Natural killer cell (primary cell): ENCODE data around the gene TNNI2. TPM values are rescaled to one million over a fixed set of nuclear protein-coding genes. Genes with fewer than 3 reads are reported as not detected.

Source experiments
- ATAC-seq, 3 donors: fragments of 150-1000 bp in 2 of 3; fragments of 200-7000 bp in 1 of 3; cut with Tn5 transposase; 1 replicate in 1 of 3; 2 replicates in 2 of 3; pipeline ENCODE4 v1.10.0; 2021; ENCODE audit warnings: mild to moderate bottlenecking in 2 of 3, moderate library complexity in 2 of 3
- DNase-seq, 2 donors: peaks; one replicate each; pipeline versions ENCODE4 v3.0.0 to v3.0.0-alpha.2; 2013 to 2021; ENCODE audit warnings: mixed read lengths in 1 of 2
- H3K27ac ChIP-seq: one replicate; pipeline ENCODE4 v1.5.1; 2013; ENCODE audit warnings: mild to moderate bottlenecking, low read length
- H3K27me3 ChIP-seq: one replicate; pipeline ENCODE4 v1.6.1; 2013; ENCODE audit warnings: low read length; ENCODE audit not compliant: control insufficient read depth, insufficient read depth
- H3K36me3 ChIP-seq: one replicate; pipeline ENCODE4 v1.6.1; 2013; ENCODE audit warnings: low read length; ENCODE audit not compliant: control insufficient read depth, insufficient read depth
- H3K4me1 ChIP-seq: one replicate; pipeline ENCODE4 v1.6.1; 2013; ENCODE audit warnings: low read length; ENCODE audit not compliant: control insufficient read depth, insufficient read depth
- H3K4me3 ChIP-seq: one replicate; pipeline ENCODE4 v1.5.1; 2013; ENCODE audit warnings: low read length
- H3K9me3 ChIP-seq: one replicate; pipeline ENCODE4 v1.6.1; 2013; ENCODE audit warnings: low read length; ENCODE audit not compliant: control insufficient read depth, insufficient read depth
- H3K27ac Mint-ChIP-seq, 2 donors: one replicate each; pipeline ENCODE4 v1.8.0; 2022; ENCODE audit warnings: mild to moderate bottlenecking in 2 of 2, mixed read lengths in 2 of 2, moderate library complexity in 1 of 2
- H3K27me3 Mint-ChIP-seq, 2 donors: one replicate each; pipeline ENCODE4 v1.8.0; 2022; ENCODE audit warnings: low read depth in 2 of 2, mixed read lengths in 2 of 2
- H3K36me3 Mint-ChIP-seq: one replicate; pipeline ENCODE4 v1.8.0; 2022; ENCODE audit warnings: mixed read lengths
- H3K4me1 Mint-ChIP-seq, 2 donors: one replicate each; pipeline ENCODE4 v1.8.0; 2022; ENCODE audit warnings: mixed read lengths in 2 of 2
- H3K4me3 Mint-ChIP-seq: one replicate; pipeline ENCODE4 v1.8.0; 2022; ENCODE audit warnings: mild to moderate bottlenecking, moderate library complexity, mixed read lengths
- H3K9me3 Mint-ChIP-seq, 2 donors: one replicate each; pipeline ENCODE4 v1.8.0; 2022; ENCODE audit warnings: mixed read lengths in 2 of 2
- CTCF ChIP-seq: fragments of 200-600 bp; IDR thresholded peaks from one replicate; pipeline ENCODE4 v1.8.0; 2022; ENCODE audit warnings: antibody characterized with exemption
- WGBS: methylation state at CpG from one replicate; pipeline ENCODE4 v1.1.7; 2013; ENCODE audit warnings: missing lambda C conversion rate; ENCODE audit not compliant: insufficient coverage; 5-methylcytosine and 5-hydroxymethylcytosine counted together
- intact Hi-C: fragments of 100-400 bp; cut with micrococcal nuclease; formaldehyde crosslinking; loops from one replicate; pipeline ENCODE4 v1.14.2; 2022
- total RNA-seq, 4 donors: library from RNA; stranded (reverse); fragments of 120-200 nt in 1 of 4; gene quantifications; one replicate each; pipeline versions ENCODE4 v1.2.3 to v1.2.4, GENCODE V29; 2013 to 2022

The TNNI2 gene
- total RNA-seq, 3 donors from 2014 or later (not counting 1 experiment from before 2014, with no cell fraction given), result 1.2 to 5.4 (median 3.6) TPM

- Histone ChIP-seq H3K27ac (peak overlapping the region; percentile 94), H3K36me3 (peaks cover 14% of the 10 kb centered on the region), H3K27me3 (no peaks in the 10 kb centered on the region), H3K4me3 (peak overlapping the region; percentile 91), H3K4me1 (peaks cover 92% of the 10 kb centered on the region), H3K9me3 (no peaks in the 10 kb centered on the region)
- intact Hi-C loops, result loop anchor here (2.0 to 5.0 kb wide), 4 partner anchors 17 to 281 kb away; partner anchors contain the start of gene DUSP8
- no peaks in the 10 kb centered on the region for H3K27me3 Mint-ChIP-seq
- DNase-seq (peak in 1 of 2 donors; percentile 52), ATAC-seq (no peak)
- peak overlapping the region; percentile 100 for H3K4me3 Mint-ChIP-seq
- H3K36me3 Mint-ChIP-seq, result no peaks in the 10 kb centered on the region
- WGBS, result 10% methylated on average over 19 of the region's 19 CpGs
- no peaks in the 10 kb centered on the region for H3K9me3 Mint-ChIP-seq
- peaks cover 43 to 73% of the 10 kb centered on the region in 2 donors for H3K4me1 Mint-ChIP-seq
- no peak for TF ChIP-seq CTCF
- H3K27ac Mint-ChIP-seq, result peak overlapping the region; percentile 98 to 99
These were observed 14.8 kb downstream of the TNNI2 start for GRCh38 chr11:1853376-1854131.

GRCh38 chr11:1854132-1854948 lies 15.6 kb downstream of the TNNI2 start:
- Mint-ChIP-seq H3K9me3 (no peaks in the 10 kb centered on the region), H3K4me1 (peaks cover 41 to 69% of the 10 kb centered on the region in 2 donors), H3K27me3 (no peaks in the 10 kb centered on the region), H3K27ac (peak overlapping the region; percentile 98 to 99), H3K36me3 (no peaks in the 10 kb centered on the region), H3K4me3 (peak overlapping the region; percentile 100)
- H3K4me1 ChIP-seq, result peaks cover 92% of the 10 kb centered on the region
- H3K27me3 ChIP-seq, result no peaks in the 10 kb centered on the region
- peaks cover 17% of the 10 kb centered on the region for H3K36me3 ChIP-seq
- H3K9me3 ChIP-seq, result no peaks in the 10 kb centered on the region
- 31% methylated on average over 27 of the region's 27 CpGs for WGBS
- intact Hi-C loops, result loop anchor here (5.0 kb wide), 1 partner anchor 282 kb away; the partner anchor contains the start of gene DUSP8
- no peak for ATAC-seq
- peak in 1 of 2 donors; percentile 29 for DNase-seq
- H3K4me3 ChIP-seq, result peak overlapping the region; percentile 91
- no peak for TF ChIP-seq CTCF
- H3K27ac ChIP-seq, result peak overlapping the region; percentile 94

- Mint-ChIP-seq H3K9me3 (no peaks in the 10 kb centered on the region), H3K4me1 (peaks cover 32 to 60% of the 10 kb centered on the region in 2 donors), H3K36me3 (no peaks in the 10 kb centered on the region), H3K27ac (no peak overlapping the region), H3K27me3 (no peaks in the 10 kb centered on the region), H3K4me3 (peak overlapping the region; percentile 100)
- DNase-seq (peak in 1 of 2 donors; percentile 48), ATAC-seq (no peak)
- intact Hi-C loops, result loop anchor here (5.0 kb wide), 1 partner anchor 283 kb away; the partner anchor contains the start of gene DUSP8
- Histone ChIP-seq H3K27ac (no peak overlapping the region), H3K36me3 (peaks cover 19% of the 10 kb centered on the region), H3K4me3 (peak overlapping the region; percentile 91), H3K27me3 (no peaks in the 10 kb centered on the region), H3K9me3 (no peaks in the 10 kb centered on the region), H3K4me1 (peaks cover 90% of the 10 kb centered on the region)
- TF ChIP-seq CTCF, result no peak
- WGBS, result 68% methylated on average over 26 of the region's 26 CpGs
These were observed 16.4 kb downstream of the TNNI2 start for GRCh38 chr11:1854949-1855885.
